GM12874 (cell line): ENCODE data around the gene C6orf136.

Source experiments
- TF ChIP-seq, protein P1 (sequence below): IDR thresholded peaks from 2 replicates; pipeline ENCODE4 v1.5.1; 2011; ENCODE audit warnings: low read depth, mild to moderate bottlenecking, control low read depth, low read length, moderate library complexity; ENCODE audit not compliant: insufficient read depth

C6orf136 gene

DNA sequence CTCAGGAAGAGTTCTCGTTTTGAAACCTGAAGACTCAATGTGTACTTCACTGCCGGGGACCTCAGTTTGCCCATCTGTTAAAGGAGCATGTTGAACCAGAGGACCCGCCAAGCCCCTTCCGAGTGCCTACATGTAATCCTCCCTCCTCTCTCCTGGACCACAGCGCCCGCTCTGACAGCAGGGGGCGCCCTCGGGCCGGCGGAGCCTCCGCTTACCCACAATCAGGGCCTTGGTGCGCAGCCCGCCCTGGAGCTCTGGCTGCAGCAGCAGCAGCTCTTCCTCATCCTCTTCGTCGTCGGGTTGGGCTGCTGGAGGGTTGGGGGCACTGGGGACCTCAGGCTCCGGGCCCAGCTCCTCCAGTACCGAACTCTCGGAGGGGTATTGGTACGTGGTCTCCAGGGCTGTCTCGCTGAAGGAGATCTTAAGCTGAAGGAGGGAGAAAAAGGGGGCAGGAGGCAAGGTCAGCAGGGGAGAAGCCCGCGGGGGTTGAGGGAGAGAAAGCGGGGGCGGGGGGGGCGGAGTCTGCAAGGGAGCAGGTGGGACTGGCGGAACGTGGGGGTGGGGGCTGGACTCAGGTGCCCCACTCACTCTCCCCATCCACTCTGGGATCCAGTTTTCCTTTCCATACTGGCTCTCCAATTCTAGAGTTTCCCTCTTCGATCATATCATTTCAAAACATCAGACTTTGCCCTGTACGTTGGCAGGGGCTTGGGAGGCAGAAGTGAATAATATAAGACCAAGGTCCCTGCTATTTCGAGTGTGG, 32.2 kb downstream of the C6orf136 start:
- TF ChIP-seq, protein P1, sequence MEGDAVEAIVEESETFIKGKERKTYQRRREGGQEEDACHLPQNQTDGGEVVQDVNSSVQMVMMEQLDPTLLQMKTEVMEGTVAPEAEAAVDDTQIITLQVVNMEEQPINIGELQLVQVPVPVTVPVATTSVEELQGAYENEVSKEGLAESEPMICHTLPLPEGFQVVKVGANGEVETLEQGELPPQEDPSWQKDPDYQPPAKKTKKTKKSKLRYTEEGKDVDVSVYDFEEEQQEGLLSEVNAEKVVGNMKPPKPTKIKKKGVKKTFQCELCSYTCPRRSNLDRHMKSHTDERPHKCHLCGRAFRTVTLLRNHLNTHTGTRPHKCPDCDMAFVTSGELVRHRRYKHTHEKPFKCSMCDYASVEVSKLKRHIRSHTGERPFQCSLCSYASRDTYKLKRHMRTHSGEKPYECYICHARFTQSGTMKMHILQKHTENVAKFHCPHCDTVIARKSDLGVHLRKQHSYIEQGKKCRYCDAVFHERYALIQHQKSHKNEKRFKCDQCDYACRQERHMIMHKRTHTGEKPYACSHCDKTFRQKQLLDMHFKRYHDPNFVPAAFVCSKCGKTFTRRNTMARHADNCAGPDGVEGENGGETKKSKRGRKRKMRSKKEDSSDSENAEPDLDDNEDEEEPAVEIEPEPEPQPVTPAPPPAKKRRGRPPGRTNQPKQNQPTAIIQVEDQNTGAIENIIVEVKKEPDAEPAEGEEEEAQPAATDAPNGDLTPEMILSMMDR = peak; percentile 97

DNA sequence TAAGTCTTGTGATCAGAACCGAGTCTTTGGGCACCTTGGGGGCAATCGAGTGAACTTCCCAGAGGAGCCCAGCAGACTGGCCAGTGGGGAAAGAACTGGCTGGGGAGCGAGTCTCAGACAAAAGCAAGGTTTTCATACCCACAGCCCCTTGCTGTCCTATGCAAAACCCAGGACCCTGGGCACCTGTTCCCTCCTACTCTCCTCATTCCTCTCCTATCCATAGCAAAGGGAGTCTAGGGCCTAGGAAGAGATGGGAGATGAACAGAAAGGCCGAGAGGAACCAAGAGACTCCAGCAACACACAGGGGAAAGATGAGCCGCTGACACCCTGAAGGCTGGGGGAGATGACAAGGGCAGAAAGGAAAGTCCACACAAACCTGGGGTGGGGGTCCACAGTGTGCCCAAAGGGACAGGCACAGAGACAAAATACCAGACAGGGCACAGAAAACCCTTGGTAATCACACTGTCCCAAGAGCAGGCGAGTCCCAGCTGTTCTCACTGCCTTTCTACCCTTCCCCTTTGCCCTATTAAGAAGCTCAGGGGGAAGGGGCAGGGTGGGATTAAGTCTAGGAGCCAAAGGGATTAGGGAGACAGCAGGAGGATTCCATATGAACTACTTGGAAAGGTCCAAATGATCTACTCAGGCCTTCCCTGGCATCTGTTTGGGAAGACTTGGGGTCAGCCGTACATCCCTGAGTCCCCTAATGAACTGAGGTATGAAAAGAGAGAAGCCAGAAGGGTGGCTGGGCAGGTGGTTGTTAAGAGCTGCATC, 33.0 kb downstream of the C6orf136 start:
- TF ChIP-seq, protein P1 = no peak

DNA sequence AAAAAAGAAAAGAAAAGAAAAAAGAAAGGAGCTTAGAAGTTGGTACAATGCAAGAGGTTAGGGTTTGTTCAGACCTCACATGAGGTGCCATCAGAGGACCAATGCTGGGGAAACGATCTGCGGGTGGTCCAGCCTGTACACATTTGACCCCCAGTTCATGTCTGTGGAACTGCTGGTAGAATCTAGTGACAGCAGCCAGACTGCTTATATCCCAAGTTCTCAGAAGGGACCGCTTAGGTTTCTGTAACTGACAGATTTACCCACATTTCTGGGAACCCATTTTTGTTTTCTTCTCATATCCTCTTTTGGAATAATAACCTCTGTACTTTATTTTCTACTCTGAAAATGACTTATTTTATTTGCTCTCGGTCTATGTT, 34.8 kb downstream of the C6orf136 start:
- TF ChIP-seq, protein P1 = no peak

DNA sequence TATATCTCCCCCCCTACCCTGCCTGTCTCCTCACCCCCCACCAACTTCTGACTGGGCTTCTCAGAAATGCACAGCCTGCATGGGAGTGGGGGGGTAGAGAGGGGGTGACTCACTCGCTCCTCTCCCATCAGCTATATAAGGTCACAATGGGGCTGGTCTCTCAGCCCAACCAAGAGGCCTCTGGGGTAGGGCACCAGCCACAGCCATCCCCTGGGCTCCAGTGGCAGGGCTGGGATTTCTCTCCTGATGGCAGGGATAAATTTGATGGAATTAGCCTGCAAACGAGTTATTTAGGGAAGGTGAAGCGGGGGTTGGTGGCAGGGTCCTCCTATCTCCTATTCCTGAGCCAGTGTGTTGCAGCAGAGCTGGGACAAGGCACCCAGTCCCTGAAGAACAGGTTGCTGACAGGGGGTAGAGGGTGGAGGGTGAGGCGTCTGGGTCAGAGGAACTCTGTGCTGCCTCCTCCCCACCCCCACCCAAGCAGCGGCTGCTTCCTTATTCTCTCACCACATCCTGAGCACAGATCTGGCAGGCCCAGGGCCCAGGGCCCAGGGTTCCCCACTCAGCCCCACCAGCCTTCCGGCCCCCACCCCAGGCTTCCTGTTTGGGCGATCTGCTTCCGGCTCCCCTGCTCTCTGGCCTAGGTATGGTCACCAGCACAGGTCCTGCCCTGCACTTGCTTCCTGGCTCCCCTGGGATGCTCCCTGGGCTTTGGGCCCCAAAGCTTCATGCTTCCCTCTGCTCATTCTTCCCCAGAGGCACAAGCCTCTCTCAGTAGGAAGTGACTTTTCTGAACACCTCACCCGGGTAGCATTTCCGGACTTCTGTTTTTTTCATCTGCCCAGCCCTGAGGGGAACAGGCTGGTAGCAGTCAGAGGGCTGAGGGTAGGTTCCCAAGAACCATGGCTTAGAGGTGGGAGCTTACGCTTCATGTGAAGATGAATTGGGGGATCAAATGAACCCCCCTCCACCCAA, 35.5 kb downstream of the C6orf136 start:
- TF ChIP-seq, protein P1 = no peak

DNA sequence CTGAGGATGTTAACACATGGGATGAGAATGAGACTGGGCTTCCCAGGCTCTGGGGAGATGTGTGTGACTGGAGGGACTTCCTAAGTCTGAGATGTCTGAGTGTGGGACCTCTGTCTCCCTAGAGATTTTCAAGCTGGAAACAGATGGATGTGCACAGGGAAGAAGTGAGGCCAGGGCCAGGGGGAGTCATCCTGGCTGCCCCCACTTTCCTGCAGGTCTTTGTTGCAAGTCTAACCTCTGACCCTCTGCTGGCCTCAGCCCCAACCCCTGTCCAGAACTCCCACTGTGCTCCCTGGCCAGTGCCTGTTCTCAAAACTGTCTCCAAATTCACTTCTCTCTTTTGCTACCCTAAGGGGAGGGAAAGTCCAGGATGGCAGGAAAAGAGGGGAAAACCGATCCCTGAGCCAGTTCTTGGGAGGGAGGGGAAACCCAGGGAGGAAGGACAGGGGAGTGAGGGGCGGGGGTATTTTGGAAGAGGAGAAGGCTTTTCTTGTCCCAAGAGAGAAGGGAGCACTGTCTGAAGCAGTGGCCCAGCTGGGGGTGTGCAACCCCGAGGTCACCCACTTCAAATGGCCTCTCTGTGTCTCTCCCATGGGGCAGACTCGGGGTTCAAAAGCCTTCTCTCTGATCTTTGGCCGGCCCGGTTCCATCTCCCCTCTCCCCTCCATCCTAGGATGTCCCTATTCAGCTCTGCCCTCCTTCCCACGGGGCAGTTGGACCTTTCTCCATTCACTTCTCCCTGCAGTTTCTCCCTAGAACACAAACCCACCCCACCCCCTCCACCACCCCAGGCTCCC, 36.4 kb downstream of the C6orf136 start:
- TF ChIP-seq, protein P1 = no peak

DNA sequence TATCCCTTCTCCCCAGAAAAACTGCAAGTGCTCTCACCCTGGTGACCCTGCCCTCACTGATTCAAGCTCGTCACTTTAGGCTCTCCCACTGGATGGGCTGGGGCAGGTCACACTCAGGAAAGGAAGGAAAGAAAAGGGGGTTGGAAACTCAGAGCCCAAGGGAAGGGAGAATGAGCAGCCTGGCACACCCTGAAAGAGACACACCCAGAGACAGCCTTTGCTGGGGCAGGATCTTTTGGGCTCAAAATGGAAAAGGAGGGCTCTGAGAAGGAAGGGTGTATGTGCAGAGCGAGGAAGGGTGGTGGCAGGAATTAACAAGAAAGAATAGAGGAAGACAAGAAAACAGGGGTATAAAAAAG, 37.0 kb downstream of the C6orf136 start:
- TF ChIP-seq, protein P1 = no peak
